Right atrium auricular region (tissue), 2 donors: ENCODE measurements around the gene ALLC. TPM values are rescaled to one million over a fixed set of nuclear protein-coding genes. Genes with fewer than 3 reads are reported as not detected.

ENCODE experiments used
- DNase-seq: peaks from one replicate; pipeline ENCODE4 v3.0.0-alpha.2; 2019; ENCODE audit warnings: low spot score
- H3K27ac ChIP-seq, 2 donors: fragments of 200-600 bp; sonication (generic); 1 replicate in 1 of 2; 2 replicates in 1 of 2; pipeline ENCODE4 v1.5.1; 2016 to 2019
- H3K27me3 ChIP-seq, 2 donors: fragments of 200-600 bp; sonication (generic); one replicate each; pipeline versions ENCODE4 v1.5.1 to v1.6.0; 2017 to 2019
- H3K36me3 ChIP-seq: fragments of 200-600 bp; sonication (generic); one replicate; pipeline ENCODE4 v1.5.1; 2016
- H3K4me1 ChIP-seq, 2 donors: fragments of 200-600 bp; sonication (generic); one replicate each; pipeline versions ENCODE4 v1.5.1 to v1.6.0; 2017 to 2019
- H3K4me3 ChIP-seq, 2 donors: fragments of 200-600 bp; sonication (generic); 1 replicate in 1 of 2; 2 replicates in 1 of 2; pipeline ENCODE4 v1.5.1; 2017 to 2019; ENCODE audit warnings: mild to moderate bottlenecking in 1 of 2, moderate library complexity in 1 of 2
- H3K9me3 ChIP-seq, 2 donors: fragments of 200-600 bp; sonication (generic); one replicate each; pipeline ENCODE4 v1.5.1; 2019
- CTCF ChIP-seq, 2 donors: fragments of 200-600 bp; sonication (generic); IDR thresholded peaks; one replicate each; pipeline ENCODE4 v1.5.1; 2019; ENCODE audit warnings: antibody characterized with exemption in 2 of 2
- total RNA-seq, 2 donors: library from RNA; depleted of rRNA; stranded (reverse); fragments of >200 nt; gene quantifications; one replicate each; pipeline ENCODE4 v1.1.0, GENCODE V29; 2016

ALLC gene
- total RNA-seq, 2 donors from 2014 or later, result not detected

GRCh38 chr2:3674066-3674845 lies 16.3 kb downstream of the ALLC start:
- DNase-seq, result no peak
- Histone ChIP-seq H3K36me3 (no peaks in the 10 kb centered on the region), H3K4me3 (no peak overlapping the region), H3K27me3 (no peaks in the 10 kb centered on the region), H3K9me3 (no peaks in the 10 kb centered on the region), H3K4me1 (no peaks in the 10 kb centered on the region), H3K27ac (no peak overlapping the region)
- no peak for TF ChIP-seq CTCF (IDR thresholded peaks at IDR 0.05)

GRCh38 chr2:3675687-3676086 lies 17.7 kb downstream of the ALLC start:
- H3K36me3 ChIP-seq, result no peaks in the 10 kb centered on the region
- no peak overlapping the region for H3K27ac ChIP-seq
- TF ChIP-seq CTCF (IDR thresholded peaks at IDR 0.05), result no peak
- no peaks in the 10 kb centered on the region for H3K4me1 ChIP-seq
- H3K9me3 ChIP-seq, result no peaks in the 10 kb centered on the region
- H3K27me3 ChIP-seq, result no peaks in the 10 kb centered on the region
- DNase-seq, result no peak
- no peak overlapping the region for H3K4me3 ChIP-seq

- no peaks in the 10 kb centered on the region for H3K27me3 ChIP-seq
- no peak for DNase-seq
- H3K9me3 ChIP-seq, result no peaks in the 10 kb centered on the region
- no peaks in the 10 kb centered on the region for H3K36me3 ChIP-seq
- TF ChIP-seq CTCF (IDR thresholded peaks at IDR 0.05), result no peak
- H3K27ac ChIP-seq, result no peak overlapping the region
- no peaks in the 10 kb centered on the region for H3K4me1 ChIP-seq
- no peak overlapping the region for H3K4me3 ChIP-seq
These were observed 19.4 kb downstream of the ALLC start for GRCh38 chr2:3677436-3677835.

- Histone ChIP-seq H3K4me3 (no peak overlapping the region), H3K27ac (no peak overlapping the region), H3K4me1 (no peaks in the 10 kb centered on the region), H3K27me3 (no peaks in the 10 kb centered on the region), H3K9me3 (no peaks in the 10 kb centered on the region), H3K36me3 (no peaks in the 10 kb centered on the region)
- TF ChIP-seq CTCF (IDR thresholded peaks at IDR 0.05), result no peak
- DNase-seq, result no peak
These were observed 20.2 kb downstream of the ALLC start for GRCh38 chr2:3678212-3678611.

GRCh38 chr2:3679180-3679579 lies 21.2 kb downstream of the ALLC start:
- H3K4me1 ChIP-seq, result no peaks in the 10 kb centered on the region

More at GRCh38 chr2:3679180-3679579, 21.2 kb downstream of the ALLC start:
- H3K9me3 ChIP-seq, result no peaks in the 10 kb centered on the region
- no peak overlapping the region for H3K4me3 ChIP-seq
- no peaks in the 10 kb centered on the region for H3K36me3 ChIP-seq
- H3K27ac ChIP-seq, result no peak overlapping the region
- no peaks in the 10 kb centered on the region for H3K27me3 ChIP-seq
- no peak for DNase-seq
- TF ChIP-seq CTCF (IDR thresholded peaks at IDR 0.05), result no peak
